GM18951 (cell line): ENCODE measurements around the gene DCPS.

Experiments used
- POLR2A ChIP-seq: IDR thresholded peaks from 4 replicates; pipeline ENCODE4 v1.6.1; 2011; ENCODE audit warnings: mild to moderate bottlenecking; ENCODE audit not compliant: insufficient read length, insufficient read depth; ENCODE audit errors: extremely low read depth
- in situ Hi-C: fragments of 300-500 bp; cut with MboI; formaldehyde crosslinking; loops from one replicate; pipeline ENCODE4 v1.12.0; 2022; ENCODE audit warnings: low sequenced_read_pairs, mixed read lengths, inconsistent platforms; ENCODE audit not compliant: unreplicated experiment

DCPS gene

DNA sequence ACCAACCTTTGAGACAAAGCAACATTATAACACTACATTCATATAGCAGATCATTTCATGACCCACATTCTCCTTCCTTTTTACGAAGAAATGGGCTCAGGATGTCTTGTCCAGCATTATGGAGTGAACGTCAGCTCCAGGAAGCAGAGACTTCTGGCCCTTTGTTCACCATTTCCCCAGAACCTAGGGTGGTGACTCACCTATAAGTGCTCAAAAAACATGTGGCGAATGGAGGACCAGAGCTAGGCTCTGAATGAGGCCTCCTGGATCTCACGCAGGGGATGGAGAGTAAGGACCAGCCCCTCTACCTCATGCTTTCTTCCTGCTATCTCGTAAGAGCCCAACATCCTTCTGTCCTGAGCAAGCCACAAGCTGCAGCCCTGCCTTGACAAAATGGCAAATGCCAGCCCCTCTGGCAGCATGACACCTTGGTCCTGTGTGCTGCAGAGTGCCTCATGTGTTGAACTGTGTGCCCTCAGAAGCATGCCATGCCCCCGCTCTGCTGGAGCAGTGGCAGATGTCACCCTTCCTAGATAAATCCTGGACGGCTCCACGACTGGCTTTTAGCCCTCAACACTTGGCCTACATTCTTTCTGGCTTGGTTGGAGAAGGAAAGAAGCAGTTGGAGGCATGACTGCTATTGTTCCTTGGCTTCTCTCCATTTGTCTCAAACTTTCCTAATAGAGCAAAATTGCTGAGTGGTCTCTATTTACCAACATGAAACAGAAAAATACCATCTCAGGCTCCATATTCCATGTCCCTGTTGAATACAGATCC lies 45.1 kb downstream of the DCPS start:
- no peak for TF ChIP-seq POLR2A
- in situ Hi-C loops: no loop called here

DNA sequence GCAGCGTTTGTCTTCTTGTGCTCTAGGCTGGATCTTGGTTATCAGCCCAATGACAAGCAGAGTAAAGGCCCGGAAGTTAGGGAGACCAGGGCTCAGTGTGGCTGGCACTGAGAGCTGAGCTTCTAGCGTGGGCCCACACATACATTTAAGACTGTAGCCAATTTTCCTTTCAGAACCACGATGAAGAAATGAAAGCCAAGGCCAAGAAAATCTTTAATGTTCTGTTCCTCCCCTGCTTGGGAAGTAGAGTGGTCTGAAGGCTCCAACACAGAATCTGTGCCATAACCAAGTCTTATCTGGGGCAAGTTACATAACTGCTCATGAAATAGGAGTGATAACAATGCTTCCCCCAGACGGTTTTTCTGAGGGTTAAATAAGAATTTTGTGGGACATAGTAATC lies 47.0 kb downstream of the DCPS start:
- TF ChIP-seq POLR2A: no peak
- in situ Hi-C loops: no loop called here

DNA sequence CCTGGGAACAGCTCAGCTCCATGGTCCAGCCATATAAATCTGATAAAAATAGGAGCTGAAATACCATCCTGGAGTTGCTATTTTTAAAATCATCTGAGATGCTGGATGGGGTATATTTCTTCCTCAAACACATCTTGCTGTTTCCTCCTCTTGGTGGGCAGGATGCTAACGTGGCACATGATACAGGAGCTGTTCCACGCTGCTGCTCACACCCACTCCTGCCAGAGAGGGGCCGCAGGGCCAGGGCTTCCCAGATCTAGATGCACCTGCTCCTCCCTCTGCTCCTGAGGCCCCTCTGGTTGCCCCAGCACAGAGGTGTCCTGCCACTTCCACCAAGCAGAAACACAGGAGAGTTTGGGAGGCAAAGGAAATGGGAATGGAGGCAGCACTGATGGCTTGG lies 48.3 kb downstream of the DCPS start:
- in situ Hi-C loops: no loop called here
- no peak for TF ChIP-seq POLR2A

DNA sequence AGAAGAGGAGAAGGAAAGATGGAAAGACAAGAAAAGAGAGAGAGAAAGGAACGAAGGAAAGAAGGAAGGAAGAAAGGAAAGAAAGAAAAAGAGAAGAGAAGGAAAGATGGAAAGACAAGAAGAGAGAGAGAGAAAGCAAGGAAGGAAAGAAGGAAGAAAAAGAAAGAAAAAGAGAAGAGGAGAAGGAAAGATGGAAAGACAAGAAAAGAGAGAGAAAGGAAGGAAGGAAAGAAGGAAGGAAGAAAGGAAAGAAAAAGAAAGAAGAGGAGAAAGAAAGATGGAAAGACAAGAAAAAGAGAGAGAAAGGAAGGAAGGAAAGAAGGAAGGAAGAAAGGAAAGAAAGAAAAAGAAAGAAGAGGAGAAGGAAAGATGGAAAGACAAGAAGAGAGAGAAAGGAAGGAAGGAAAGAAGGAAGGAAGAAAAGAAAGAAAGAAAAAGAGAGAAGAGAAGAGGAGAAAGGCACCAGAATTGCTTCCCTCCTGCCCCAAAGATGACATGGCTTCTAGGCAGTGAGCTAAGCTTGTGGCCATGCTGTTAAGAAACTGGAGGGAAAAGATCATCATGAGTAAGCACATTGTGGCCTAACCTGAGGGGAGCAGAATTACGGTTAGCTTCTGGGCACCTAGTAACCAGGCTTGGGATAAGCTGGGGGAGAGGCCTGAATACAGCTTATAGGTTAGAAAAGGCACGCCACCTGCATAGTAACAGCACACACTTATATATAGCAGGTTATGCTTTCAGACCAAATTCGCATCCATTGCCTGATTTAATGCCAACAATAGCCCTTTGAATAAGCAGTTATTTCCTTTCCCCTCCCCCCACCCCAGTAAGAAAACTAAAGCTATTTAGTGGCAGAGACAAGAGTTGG lies 49.3 kb downstream of the DCPS start:
- TF ChIP-seq POLR2A: no peak
- in situ Hi-C loops: no loop called here

DNA sequence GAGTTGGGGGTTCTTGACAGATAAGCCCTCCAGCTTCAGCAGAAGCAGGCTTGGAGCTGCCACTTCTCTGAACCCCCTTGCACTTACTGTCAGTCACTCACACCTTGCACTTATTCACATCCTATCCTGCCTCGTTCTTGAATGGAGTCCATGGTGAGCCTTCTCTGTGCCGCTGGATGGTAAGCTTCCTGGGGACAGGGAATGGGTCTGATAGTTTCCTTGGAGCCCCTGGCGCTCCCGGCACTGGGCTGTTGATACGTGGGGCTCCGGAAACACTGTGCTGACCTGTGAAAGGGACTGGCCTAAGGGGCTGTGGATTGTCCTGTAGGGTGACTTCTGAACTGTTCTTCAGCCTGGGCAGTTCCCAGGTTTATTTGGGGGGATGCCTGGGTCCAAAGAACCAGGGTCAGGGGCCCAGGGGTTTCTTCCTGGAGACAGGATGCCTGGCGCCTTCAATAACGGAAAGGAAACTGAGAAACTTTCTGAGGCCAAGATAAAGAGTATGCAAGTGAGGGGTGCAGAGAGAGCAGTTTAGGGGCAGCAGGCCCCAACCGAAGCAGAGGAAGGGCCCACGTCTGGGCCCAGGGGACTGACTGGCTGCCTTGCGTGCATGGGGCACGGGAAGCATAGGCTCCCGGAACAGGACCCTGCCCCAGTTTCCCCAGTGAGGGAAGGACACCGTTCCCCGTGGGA lies 50.9 kb downstream of the DCPS start:
- in situ Hi-C loops: no loop called here
- no peak for TF ChIP-seq POLR2A

DNA sequence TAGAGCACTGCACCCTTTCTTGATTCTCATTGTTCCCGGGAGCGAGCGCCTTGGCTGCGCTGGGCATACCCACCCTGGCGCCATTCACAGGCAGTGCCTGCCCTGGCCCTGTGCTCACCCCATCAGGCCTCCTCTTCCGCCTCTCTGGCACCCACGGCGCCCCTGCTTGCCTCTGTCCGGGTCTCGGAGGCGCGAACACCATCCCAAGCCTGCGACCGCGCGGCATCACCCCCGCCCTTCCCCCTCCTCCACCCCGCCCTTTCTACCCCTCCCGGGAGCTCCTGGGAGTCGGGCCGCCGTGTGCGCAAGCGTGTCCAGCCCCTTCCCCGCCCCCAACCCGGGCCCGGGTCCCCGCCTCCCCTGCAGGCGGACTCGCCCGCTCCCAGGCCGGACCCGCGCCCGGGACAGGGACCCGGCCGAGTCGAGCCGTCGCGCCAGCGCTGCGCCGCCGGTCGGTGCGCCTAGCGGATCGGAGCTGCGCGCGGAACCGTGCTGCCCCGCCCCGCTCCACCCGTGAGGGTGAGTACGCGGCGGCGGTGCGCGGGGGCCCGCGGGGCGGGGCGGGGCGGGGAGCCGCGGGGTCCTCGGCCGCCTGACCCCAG lies 51.6 kb downstream of the DCPS start, which contains the start of gene ST3GAL4:
ST3GAL4 (plus strand) TSS at position 363 of the 602 bp plus-strand sequence. CDS start 50,470 bp downstream, outside the sequence.
- TF ChIP-seq POLR2A: peak; percentile 55
- in situ Hi-C loops: no loop called here

DNA sequence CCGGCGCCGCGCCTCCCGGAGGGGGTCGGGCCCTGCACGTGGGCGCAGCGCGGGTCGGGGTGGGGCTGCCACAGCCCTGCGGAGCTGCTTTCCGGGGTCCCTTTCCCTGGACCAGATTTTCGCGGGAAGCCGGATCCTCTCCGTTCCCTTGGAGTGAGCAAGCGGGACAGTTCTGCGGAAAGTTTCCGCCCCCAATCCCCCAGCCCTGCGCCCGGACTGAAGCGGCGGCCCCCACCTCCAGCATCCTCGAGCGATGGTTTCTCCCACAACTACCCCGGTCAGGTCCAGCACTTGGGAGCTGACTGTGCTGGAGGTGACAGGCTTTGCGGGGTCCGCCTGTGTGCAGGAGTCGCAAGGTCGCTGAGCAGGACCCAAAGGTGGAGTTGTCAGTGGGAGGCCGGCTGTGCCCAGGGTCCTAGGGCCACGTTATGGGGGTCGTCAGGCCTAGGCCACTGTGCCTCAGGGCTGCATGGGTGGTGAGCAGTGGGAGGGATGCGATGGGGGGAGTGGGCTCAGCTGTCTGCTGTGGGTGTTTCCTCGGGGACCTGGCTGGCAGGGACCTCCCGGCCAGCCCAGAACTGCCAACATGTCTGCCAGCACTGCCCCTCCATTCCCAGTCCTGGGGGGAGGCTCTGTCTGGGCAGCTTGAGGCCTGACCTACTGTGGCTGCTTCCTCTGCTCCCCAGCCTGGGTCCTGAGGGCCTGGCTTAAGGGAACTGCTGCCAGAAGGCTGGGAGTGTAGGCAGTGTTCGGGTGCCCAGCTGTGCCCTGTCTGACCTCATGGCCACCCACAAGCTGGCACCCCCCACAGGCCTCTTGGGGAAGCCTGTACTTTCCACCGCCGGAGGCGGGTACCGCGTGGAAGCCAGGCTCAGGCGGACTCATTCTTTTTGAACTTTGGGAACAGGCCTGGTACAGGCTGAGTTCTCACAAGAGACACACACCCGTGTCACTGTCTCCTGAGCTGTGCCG lies 52.4 kb downstream of the DCPS start:
- no peak for TF ChIP-seq POLR2A
- in situ Hi-C loops: no loop called here

DNA sequence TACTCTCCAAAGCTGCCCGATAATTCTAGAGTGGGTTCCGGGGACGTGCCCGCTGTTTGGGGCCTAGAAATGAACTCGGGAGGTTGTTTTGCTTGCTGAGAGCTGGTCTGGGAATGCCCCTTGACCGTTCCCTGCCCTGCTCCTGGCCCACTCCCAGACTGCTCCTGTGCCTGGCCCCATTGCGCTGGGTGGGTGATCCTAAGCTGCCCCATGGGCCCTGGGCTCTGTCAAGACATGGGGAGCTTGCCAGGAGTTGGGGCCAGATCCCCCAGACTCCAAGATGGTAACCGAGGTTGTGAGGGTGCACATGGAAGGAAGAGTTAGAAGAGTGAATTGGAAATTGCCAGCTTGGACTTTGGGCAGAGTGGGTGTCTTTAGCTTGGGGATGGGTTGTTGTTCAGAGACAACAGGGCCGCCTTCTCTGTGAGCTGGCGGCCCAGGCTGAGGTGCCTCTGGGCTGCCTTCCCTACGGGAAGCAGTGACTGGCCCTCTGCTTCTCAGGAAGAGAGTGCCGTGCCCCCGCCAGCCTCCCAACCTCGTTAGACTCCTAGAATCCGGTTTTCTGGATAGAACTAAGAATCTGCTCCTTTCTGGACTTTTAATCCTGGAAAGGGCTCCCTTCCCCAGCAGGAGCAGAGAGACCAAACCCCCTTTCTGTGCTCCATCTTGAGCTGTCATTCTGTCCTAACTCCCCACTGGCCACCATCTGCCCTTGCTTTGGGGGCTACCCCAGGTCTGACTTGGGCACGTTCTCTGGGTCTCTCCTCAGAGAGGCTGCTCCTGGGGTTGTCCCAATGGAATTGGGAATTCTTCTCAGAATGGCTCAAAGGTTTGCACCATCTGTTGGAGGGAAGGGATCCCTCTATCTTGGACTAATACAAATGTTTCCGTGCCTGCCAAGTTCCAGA lies 53.4 kb downstream of the DCPS start:
- in situ Hi-C loops: no loop called here
- no peak for TF ChIP-seq POLR2A

DNA sequence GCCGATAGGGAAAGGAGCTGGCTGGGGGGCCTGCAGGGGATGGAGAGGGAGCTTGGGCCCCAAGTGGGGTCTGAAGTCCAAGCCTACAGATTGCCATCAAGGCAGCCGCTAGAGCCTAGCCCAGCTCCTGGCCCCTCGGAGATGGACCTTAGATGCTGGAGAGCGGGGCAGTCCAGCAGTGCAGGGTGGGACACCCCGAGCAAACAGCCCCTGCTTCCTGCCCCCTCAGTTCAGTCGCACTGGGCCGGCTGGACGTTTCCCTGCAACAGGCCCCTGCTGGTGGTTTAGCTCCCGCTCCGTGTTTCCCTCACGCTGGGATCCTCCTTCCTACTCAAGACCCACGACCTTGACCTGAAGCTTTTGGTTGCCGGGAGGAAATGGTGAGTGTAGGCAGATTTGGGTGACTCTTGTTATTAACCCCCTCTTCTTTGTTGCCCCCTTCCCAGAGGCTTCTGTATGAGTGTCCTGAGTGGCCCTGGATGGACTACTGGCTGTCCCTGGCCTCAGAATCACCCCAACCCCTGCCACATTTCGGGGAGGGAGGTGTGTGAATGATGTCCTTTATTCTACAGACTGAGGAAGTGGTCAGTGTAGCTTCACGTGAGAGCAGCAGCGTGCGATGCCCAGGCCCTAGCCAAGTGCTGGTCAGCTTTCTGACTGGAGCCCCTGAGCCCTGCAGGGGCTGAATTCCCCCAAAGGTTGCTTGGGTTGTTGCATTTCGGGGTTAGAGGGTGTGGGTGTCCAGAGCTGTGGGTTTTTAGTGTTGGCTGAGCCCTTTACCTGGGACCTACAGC lies 54.3 kb downstream of the DCPS start:
- no peak for TF ChIP-seq POLR2A
- in situ Hi-C loops: no loop called here

DNA sequence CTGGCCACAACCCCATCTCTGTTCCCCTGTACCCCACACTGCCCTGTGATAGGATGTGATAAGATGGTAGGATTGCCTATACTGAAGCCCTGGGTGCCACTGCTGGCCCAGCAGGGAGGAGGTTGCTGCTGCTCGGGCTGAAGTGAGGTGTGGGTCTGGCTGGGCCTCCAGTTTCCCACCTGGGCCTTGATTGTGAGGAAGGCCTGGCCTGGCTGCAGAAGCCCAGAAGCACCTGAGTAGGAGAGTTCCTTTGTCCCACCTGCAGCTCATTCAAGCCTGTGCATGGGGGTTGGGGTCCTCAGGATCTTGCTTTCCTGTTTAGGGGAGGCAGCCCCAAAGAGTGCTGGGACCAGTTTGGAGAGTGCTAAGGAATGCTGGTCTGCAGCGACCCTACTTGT lies 54.9 kb downstream of the DCPS start:
- in situ Hi-C loops: no loop called here
- no peak for TF ChIP-seq POLR2A
